Measurements from ENCODE around the gene ALDH5A1.
"Not testable (repeated sequence)": the region's sequence is repeated elsewhere in the genome, so short reads cannot be mapped to it uniquely, and the experiment has no call there.

ALDH5A1 gene

GRCh38 chr6:24486065-24486464 is 8.7 kb upstream of the ALDH5A1 start:
- DNase-seq (ENCODE audit: low spot score) = no peak

- no peak for DNase-seq (ENCODE audit: low spot score)
Observed at GRCh38 chr6:24489470-24489869, 5.3 kb upstream of the ALDH5A1 start, which contains the start of gene GPLD1. GPLD1 (minus strand) TSS chr6:24489578; CDS start chr6:24489511, 67 bp downstream.

GRCh38 chr6:24489881-24490280 is 4.9 kb upstream of the ALDH5A1 start:
- DNase-seq (ENCODE audit: low spot score) = no peak

- no peak for DNase-seq (ENCODE audit: low spot score)
Observed at GRCh38 chr6:24490948-24491347, 3.8 kb upstream of the ALDH5A1 start.

- DNase-seq (ENCODE audit: low spot score) = no peak
Observed at GRCh38 chr6:24492475-24492874, 2.3 kb upstream of the ALDH5A1 start.

GRCh38 chr6:24493945-24494820 is 586 bp upstream of the ALDH5A1 start:
- no peak for DNase-seq (ENCODE audit: low spot score)

GRCh38 chr6:24497254-24497970 is 2.6 kb downstream of the ALDH5A1 start:
- DNase-seq (ENCODE audit: low spot score) = no peak

- DNase-seq (ENCODE audit: low spot score) = no peak
Observed at GRCh38 chr6:24500683-24501082, 5.9 kb downstream of the ALDH5A1 start.

- no peak for DNase-seq (ENCODE audit: low spot score)
Observed at GRCh38 chr6:24501374-24501773, 6.6 kb downstream of the ALDH5A1 start.

- no peak for DNase-seq (ENCODE audit: low spot score)
Observed at GRCh38 chr6:24501914-24502313, 7.1 kb downstream of the ALDH5A1 start.

GRCh38 chr6:24504287-24504648 is 9.5 kb downstream of the ALDH5A1 start:
- DNase-seq (ENCODE audit: low spot score) = no peak

- no peak for DNase-seq (ENCODE audit: low spot score)
Observed at GRCh38 chr6:24504649-24505586, 10.1 kb downstream of the ALDH5A1 start.

GRCh38 chr6:24506814-24507520 is 12.2 kb downstream of the ALDH5A1 start:
- no peak for DNase-seq (ENCODE audit: low spot score)

GRCh38 chr6:24511976-24512375 is 17.2 kb downstream of the ALDH5A1 start:
- DNase-seq (ENCODE audit: low spot score) = not testable (repeated sequence)

- DNase-seq (ENCODE audit: low spot score) = no peak
Observed at GRCh38 chr6:24513602-24514001, 18.8 kb downstream of the ALDH5A1 start.

GRCh38 chr6:24517659-24518543 is 23.1 kb downstream of the ALDH5A1 start:
- no peak for DNase-seq (ENCODE audit: low spot score)

GRCh38 chr6:24520929-24521546 is 26.3 kb downstream of the ALDH5A1 start:
- peak; percentile 16 for DNase-seq (ENCODE audit: low spot score)

GRCh38 chr6:24522228-24523176 is 27.7 kb downstream of the ALDH5A1 start:
- no peak for DNase-seq (ENCODE audit: low spot score)

GRCh38 chr6:24524329-24524728 is 29.6 kb downstream of the ALDH5A1 start:
- no peak for DNase-seq (ENCODE audit: low spot score)
